GM19193 (cell line): ENCODE data around the gene PTPN4.

Experiments
- POLR2A ChIP-seq: IDR thresholded peaks from 4 replicates; pipeline ENCODE4 v1.6.1; 2011; ENCODE audit not compliant: insufficient read depth, insufficient read length; ENCODE audit errors: extremely low read depth

Gene PTPN4

GRCh38 chr2:119958670-119959268 lies 199.0 kb downstream of the PTPN4 start:
- TF ChIP-seq POLR2A = no peak

DNA sequence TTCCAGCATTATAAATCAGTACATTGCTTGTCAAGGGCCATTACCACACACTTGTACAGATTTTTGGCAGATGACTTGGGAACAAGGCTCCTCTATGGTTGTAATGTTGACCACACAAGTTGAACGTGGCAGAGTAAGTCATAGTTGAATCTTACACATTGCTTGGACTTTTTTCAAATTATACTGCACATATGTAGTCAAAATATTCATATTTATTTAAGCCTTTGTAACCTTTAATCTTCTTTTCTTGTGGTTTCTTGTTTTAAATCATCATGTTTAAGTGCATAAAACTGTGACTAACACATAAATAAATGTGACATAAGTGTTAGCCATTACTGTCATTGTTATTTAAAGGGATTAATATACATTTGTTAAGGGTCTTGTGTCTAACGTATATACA lies 201.1 kb downstream of the PTPN4 start:
- no peak for TF ChIP-seq POLR2A

DNA sequence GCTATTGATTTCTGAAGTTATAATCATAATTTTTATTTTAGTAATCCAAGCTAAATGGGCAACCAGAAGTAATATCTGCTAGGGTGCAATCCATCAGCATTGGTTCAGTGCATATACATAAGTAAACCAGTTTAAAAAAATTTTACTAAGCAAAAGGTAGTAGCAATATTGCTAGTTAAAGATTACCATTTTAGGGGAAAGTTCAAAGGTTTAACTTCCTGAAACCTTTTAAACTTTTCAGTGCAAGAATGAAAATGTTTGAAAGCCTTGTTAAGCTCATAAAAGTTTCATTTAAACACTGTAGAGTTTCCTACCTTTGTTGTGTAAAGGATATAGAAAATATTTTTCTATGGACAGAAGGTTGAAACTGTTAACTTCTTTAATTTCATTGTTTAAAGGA lies 222.2 kb downstream of the PTPN4 start:
- no peak for TF ChIP-seq POLR2A

- no peak for TF ChIP-seq POLR2A
Measured at GRCh38 chr2:119982506-119982905, 222.8 kb downstream of the PTPN4 start.

DNA sequence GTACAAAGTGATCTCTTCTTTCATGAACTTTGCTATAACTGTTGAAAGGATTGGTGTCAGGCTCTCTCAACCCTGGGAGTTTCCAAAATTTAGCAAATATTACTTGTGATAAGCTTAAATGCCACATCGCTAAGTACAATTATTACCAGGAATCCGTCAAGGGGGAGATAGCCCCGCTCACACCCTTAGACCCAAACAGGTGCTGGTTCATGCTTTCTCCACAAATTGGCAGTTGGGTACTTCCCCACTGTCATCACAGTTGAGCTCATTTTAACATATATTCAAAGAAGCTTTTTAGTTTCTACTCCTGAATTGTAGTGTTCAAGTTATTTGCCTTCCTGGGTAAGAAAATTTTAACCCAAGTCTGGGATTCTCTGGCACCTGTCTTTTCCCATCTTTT lies 223.4 kb downstream of the PTPN4 start:
- no peak for TF ChIP-seq POLR2A

GRCh38 chr2:119996148-119996547 lies 236.4 kb downstream of the PTPN4 start:
- no peak for TF ChIP-seq POLR2A

DNA sequence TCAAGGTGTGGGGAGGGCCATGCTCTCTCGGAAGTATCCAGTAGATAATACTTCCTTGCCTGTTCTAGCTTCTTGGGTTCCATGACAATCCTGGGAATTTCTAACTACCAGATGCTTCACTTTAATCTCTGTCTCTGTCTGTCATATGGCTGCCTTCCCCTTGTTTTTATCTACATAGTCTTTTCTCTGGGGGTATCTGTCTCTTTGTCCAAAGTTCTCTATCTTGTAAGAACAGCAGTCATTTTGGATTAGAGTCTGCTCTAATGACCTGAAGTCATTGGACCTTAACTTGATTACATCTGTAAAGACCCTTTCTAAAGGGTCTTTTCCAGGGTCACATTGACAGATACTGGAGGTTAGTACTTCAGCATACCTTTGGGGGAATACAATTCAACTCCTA lies 241.7 kb downstream of the PTPN4 start:
- TF ChIP-seq POLR2A = no peak

GRCh38 chr2:120004254-120004653 lies 244.5 kb downstream of the PTPN4 start:
- no peak for TF ChIP-seq POLR2A

GRCh38 chr2:120005834-120006521 lies 246.3 kb downstream of the PTPN4 start:
- no peak for TF ChIP-seq POLR2A

DNA sequence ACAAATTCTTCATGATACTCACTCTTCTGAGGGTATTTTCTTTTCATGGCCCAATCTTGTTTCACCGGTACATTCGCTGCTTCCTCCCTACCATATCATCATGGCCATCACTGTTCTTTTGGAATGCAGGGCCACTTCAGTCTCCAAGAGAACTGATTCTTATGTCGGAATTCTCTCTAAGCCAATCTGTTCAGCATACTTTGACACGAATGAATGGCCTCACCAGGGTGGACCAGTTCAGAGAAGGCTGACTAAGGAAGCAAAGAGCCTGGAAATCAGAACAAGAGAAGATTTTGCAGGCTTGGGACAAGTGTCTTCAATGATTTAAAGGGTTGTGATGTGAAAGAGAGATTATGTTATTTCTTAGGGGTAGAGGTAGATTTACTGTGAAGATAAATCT lies 248.1 kb downstream of the PTPN4 start:
- no peak for TF ChIP-seq POLR2A

DNA sequence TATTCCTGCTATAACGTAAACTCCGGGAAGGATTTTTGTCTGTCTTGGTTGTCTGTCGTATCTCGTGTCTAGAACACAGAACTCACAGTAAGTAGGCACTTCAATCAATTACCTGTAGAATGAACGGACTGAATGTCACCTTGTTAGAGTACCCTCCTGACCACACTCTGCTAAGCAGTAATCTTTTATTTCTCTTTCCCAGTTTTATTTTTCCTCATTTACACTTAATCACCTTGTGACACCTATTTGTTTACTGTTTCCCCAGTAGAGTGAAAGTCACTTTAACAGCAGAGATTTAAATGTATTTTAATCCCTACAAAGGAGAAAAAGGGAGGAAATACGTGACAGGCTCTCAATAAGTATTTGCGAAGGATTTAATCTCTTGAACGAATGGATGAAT lies 252.6 kb downstream of the PTPN4 start:
- TF ChIP-seq POLR2A = no peak

DNA sequence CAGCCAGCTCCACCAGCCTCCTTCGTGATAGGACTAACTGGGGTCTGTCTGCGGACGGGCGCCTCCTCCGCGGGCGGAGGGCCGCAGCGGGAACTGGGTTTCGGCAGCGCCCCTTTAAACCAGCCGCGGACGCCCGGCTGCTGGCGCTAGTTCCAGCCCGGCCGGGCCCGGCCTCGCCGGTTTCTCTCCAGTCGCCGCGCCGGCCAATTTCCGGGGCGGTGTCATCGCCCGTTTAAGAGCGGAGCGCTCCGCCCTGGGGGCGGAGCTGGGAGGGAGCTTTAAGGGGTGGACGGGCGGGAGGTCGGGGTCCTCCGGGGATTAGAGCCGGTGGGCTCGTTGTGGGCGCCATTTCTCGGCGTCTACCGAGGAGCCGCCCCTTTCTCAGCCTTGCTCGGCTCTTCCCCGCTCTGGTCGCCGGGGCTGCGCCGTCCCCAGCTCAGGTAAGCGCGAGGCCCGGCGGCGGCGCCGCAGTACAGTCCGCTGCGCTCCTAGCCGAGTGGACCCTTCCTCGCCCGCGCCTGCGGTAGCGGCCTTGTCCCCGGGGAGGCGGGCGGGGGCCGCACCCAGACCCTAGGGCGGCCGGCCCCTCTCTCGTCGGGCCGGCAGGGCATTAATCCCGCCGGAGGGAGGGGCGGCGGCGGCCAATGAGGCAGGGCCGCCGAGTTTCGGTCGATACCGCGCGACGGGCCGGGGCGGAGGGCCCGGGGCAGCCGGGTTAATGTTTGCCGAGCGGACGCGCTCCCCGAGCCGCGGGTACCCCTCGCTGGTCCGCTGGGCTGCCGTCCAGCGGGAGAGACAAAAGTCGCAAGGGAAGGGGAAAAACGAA lies 253.3 kb downstream of the PTPN4 start, which contains the start of gene EPB41L5:
Gene EPB41L5 (plus strand): TSS at position 307 of the 826 bp plus-strand sequence. CDS start 6,008 bp downstream, outside the sequence.
- TF ChIP-seq POLR2A = peak; percentile 73

GRCh38 chr2:120013597-120014223 lies 254.0 kb downstream of the PTPN4 start:
- TF ChIP-seq POLR2A = no peak

GRCh38 chr2:120014226-120014980 lies 254.7 kb downstream of the PTPN4 start:
- TF ChIP-seq POLR2A = no peak
